Ovary (tissue), 9 donors: ENCODE results near the gene C12orf76. TPM values are rescaled to one million over a fixed set of nuclear protein-coding genes. Genes with fewer than 3 reads are reported as not detected.
"Not testable (repeated sequence)": the region's sequence is repeated elsewhere in the genome, so short reads cannot be mapped to it uniquely, and the experiment has no call there.

Source experiments
- DNase-seq, 5 donors: peaks; one replicate each; pipeline ENCODE4 v3.0.0-alpha.2; 2019 to 2020
- H3K27ac ChIP-seq, 2 donors: fragments of 200-600 bp; one replicate each; pipeline versions ENCODE4 v1.5.1 to v1.8.0; 2019 to 2022
- H3K27me3 ChIP-seq: fragments of 200-600 bp; one replicate; pipeline ENCODE4 v1.8.0; 2022
- H3K36me3 ChIP-seq: fragments of 200-600 bp; sonication (generic); one replicate; pipeline ENCODE4 v1.5.1; 2019
- H3K4me1 ChIP-seq: one replicate; pipeline ENCODE4 v1.8.1; 2013; ENCODE audit warnings: mild to moderate bottlenecking, moderate library complexity; ENCODE audit not compliant: insufficient read depth
- H3K4me3 ChIP-seq: fragments of 200-600 bp; sonication (generic); one replicate; pipeline ENCODE4 v1.5.1; 2017
- H3K9me3 ChIP-seq, 2 donors: fragments of 200-600 bp in 1 of 2; sonication (generic) in 1 of 2; one replicate each; pipeline versions ENCODE4 v1.5.1 to v1.8.1; 2013 to 2019; ENCODE audit warnings: mild to moderate bottlenecking in 1 of 2, moderate library complexity in 1 of 2
- EP300 ChIP-seq: sonication (generic); formaldehyde crosslinking; IDR thresholded peaks from one replicate; pipeline ENCODE4 v1.6.1; 2017; ENCODE audit warnings: antibody characterized with exemption
- POLR2A ChIP-seq: fragments of 450-650 bp; IDR thresholded peaks from one replicate; pipeline ENCODE4 v1.6.1; 2017; ENCODE audit warnings: antibody characterized with exemption, mild to moderate bottlenecking, moderate library complexity
- WGBS, 3 donors: extraction: QIAGEN DNeasy Blood & Tissue Kit in 1 of 3; methylation state at CpG; one replicate each; pipeline versions ENCODE4 v1.1.5 to v1.1.7; 2013 to 2017; 5-methylcytosine and 5-hydroxymethylcytosine counted together
- intact Hi-C, 4 donors: fragments of 100-400 bp; cut with DNase I; formaldehyde crosslinking; loops; one replicate each; pipeline versions ENCODE4 v1.11.0 to v1.15.1; 2022 to 2023
- polyA plus RNA-seq, 2 donors: library from polyadenylated mRNA; stranded (reverse); fragments of 200-250 nt in 1 of 2; fragments of 350-450 nt in 1 of 2; fragmentation: Illumina TruSeq in 1 of 2; extraction: RNeasy Lipid Tissue Mini Kit (QIAGEN cat#74804) in 1 of 2; gene quantifications; one replicate each; pipeline ENCODE4 v1.2.3, GENCODE V29; 2013 to 2014
- total RNA-seq, 7 donors: library from RNA; depleted of rRNA in 2 of 7; stranded (reverse); fragments of >200 nt in 2 of 7; fragmentation: NEBNext Ultra II Directional in 3 of 7; extraction: Animal tissue kit (Norgen Biotek cat#: 25700) in 3 of 7; gene quantifications; one replicate each; pipeline versions ENCODE4 v1.1.0 to v1.2.4, GENCODE V29; 2016 to 2023
- TF ChIP-seq, protein P1 (sequence below), 3 donors: fragments of 450-650 bp in 2 of 3; fragments of 200-600 bp in 1 of 3; IDR thresholded peaks; one replicate each; pipeline versions ENCODE4 v1.5.1 to v1.8.0; 2016 to 2022; ENCODE audit warnings: antibody characterized with exemption in 3 of 3, mild to moderate bottlenecking in 1 of 3
- donor health status: DM: no; HTN: no; CAD: no; lungs with moderate emphysema.
- donor health status: DM: no; HTN: no; CAD: no.
- donor health status: Bipolar disorder and iron deficiency.
- donor health status: DM: yes; HTN: yes; CAD: no.
- donor health status: DM: no; HTN: no; CAD: no.
- donor health status: DM: yes; HTN: yes; CAD: no.

The C12orf76 gene
- total and polyA plus RNA-seq, 9 donors, result 11.6 to 24.9 (median 15.7) TPM

DNA sequence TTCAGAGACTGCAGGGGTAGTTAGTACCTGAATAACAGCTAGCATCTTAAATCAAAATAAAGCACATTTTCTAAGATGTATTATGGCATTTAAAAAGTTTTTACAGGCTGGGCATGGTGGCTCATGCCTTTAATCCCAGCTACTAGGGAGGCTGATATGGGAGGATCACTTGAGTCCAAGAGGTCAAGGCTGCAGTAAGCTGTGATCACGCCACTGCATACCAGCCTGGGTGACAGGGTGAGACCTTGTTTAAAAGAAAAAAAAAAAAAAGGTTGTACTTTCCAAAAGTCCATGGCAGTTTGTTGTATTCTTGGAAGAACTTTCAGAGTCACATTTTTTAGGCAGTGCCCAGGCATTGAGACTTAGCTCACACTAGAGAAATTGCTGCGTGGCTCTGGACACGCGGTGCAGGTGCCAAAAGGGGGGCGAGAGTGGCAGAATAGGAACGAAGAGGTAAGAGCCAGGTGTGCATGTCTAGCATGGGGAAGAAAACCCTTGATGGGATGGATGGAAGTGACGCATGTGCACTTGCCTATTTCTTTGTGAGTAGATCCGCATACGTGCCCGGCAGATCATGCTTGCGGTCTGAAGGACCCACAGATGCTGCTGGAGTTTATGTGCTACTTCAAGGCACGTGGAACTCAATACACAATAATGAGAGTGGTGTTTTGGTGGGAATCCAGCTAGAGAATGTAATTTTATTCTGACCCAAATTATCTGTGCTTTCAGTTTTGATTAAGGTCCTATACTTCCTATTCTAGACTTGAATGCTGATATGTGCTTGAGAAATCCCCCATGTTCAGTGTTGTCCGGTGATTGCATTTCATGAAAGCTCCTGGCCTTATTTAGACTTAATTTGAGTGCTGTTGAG is 37.2 kb downstream of the C12orf76 start:
- no peaks in the 10 kb centered on the region for H3K9me3 ChIP-seq
- 86 to 89% (median 86%) methylated on average over 13 of the region's 13 CpGs for WGBS, 3 donors
- H3K27ac ChIP-seq, result no peak overlapping the region
- no peak overlapping the region for H3K4me3 ChIP-seq
- intact Hi-C loops, result no loop called here
- H3K27me3 ChIP-seq, result no peaks in the 10 kb centered on the region
- peaks cover 3% of the 10 kb centered on the region for H3K4me1 ChIP-seq
- no peaks in the 10 kb centered on the region for H3K36me3 ChIP-seq
- DNase-seq, result no peak
- TF ChIP-seq EP300, result no peak
- TF ChIP-seq, protein P1, sequence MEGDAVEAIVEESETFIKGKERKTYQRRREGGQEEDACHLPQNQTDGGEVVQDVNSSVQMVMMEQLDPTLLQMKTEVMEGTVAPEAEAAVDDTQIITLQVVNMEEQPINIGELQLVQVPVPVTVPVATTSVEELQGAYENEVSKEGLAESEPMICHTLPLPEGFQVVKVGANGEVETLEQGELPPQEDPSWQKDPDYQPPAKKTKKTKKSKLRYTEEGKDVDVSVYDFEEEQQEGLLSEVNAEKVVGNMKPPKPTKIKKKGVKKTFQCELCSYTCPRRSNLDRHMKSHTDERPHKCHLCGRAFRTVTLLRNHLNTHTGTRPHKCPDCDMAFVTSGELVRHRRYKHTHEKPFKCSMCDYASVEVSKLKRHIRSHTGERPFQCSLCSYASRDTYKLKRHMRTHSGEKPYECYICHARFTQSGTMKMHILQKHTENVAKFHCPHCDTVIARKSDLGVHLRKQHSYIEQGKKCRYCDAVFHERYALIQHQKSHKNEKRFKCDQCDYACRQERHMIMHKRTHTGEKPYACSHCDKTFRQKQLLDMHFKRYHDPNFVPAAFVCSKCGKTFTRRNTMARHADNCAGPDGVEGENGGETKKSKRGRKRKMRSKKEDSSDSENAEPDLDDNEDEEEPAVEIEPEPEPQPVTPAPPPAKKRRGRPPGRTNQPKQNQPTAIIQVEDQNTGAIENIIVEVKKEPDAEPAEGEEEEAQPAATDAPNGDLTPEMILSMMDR (IDR thresholded peaks at IDR 0.05), result no peak

DNA sequence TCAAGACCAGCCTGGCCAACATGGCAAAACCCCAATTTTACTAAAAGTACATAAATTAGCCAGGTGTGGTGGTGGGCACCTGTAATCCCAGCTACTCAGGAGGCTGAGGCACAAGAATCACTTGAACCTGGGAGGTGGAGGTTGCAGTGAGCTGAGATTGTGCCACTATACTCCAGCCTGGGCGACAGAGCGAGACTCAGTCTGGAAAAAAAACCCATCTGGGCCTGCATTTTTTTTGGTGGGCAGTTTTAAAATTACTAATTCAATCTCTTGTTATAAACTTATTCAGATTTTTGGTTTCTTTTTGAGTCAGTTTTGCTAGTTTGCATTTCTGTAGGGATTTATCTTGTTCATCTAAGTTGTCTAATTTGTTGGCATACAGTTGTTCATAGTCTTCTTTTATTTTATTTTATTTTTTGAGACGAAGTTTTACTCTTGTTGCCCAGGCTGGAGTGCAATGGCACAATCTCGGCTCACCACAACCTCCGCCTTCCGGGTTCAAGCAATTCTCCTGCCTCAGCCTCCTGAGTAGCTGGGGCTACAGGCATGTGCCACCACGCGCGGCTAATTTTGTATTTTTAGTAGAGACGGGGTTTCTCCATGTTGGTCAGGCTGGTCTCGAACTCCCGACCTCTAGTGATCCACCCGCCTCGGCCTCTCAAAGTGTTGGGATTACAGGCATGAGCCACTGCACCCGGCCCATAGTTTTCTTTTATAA is 39.5 kb downstream of the C12orf76 start:
- H3K27ac ChIP-seq, H3K4me3 ChIP-seq, H3K36me3 ChIP-seq, intact Hi-C loops, H3K27me3 ChIP-seq, DNase-seq, H3K9me3 ChIP-seq, H3K4me1 ChIP-seq: not testable (repeated sequence)
- 94 to 96% (median 95%) methylated on average over 15 of the region's 15 CpGs for WGBS, 3 donors

DNA sequence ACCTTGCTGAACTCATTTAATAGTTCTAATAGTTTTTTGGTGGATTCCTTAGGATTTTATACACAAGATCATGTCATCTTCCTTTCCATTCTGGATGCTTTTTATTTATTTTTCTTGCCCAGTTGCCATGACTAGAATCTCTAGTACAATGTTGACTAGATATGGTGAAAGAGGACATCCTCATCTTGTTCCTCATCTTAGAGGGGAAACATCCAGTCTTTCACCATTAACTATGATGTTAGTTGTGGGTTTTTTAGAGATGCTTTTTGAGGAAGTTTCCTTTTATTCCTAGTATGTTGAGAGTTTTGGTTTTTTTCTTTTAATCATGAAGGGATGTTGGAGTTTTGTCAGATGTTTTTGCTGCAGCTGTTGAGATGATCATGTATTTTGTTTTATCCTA is 40.4 kb downstream of the C12orf76 start:
- intact Hi-C loops, result no loop called here
- TF ChIP-seq EP300 (no peak), POLR2A (no peak)
- TF ChIP-seq, protein P1 (IDR thresholded peaks at IDR 0.05), result no peak
- H3K4me1 ChIP-seq, result peaks cover 3% of the 10 kb centered on the region
- no peaks in the 10 kb centered on the region for H3K27me3 ChIP-seq
- H3K4me3 ChIP-seq, result no peak overlapping the region
- no peaks in the 10 kb centered on the region for H3K36me3 ChIP-seq
- H3K9me3 ChIP-seq, result no peaks in the 10 kb centered on the region
- no peak overlapping the region for H3K27ac ChIP-seq
- no peak for DNase-seq

DNA sequence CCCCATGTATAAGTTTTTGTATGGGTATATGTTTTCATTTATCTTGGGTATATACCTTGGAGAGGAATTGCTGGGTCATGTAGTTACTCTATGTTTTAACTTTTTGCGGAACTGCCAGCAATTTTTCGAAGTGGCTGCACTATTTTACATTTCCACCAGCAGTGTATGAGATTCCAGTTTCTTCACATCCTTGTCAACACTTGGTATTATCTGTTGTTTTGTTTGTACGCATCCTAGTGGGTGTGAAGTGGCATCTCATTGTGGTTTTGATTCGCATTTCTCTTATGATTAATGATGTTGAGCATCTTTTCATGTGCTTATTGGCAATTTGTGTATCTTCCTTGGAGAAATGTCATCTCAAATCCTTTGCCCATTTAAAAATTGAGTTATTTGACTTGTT is 42.2 kb downstream of the C12orf76 start:
- WGBS, 3 donors, result 96 to 99% (median 97%) methylated on average over 4 of the region's 4 CpGs
- no peak overlapping the region for H3K27ac ChIP-seq
- H3K4me1 ChIP-seq, result peaks cover 6% of the 10 kb centered on the region
- H3K4me3 ChIP-seq, result no peak overlapping the region
- TF ChIP-seq, protein P1 (IDR thresholded peaks at IDR 0.05), result no peak
- TF ChIP-seq EP300 (no peak), POLR2A (no peak)
- no peak for DNase-seq
- intact Hi-C loops, result no loop called here
- no peaks in the 10 kb centered on the region for H3K27me3 ChIP-seq
- no peaks in the 10 kb centered on the region for H3K36me3 ChIP-seq
- H3K9me3 ChIP-seq, result no peaks in the 10 kb centered on the region
